ENCODE results near the gene RALGPS1. TPM values are rescaled to one million over a fixed set of nuclear protein-coding genes. Genes with fewer than 3 reads are reported as not detected.

The RALGPS1 gene
- total RNA-seq, 1 experiment from 2014 or later, result 28.5 TPM

DNA sequence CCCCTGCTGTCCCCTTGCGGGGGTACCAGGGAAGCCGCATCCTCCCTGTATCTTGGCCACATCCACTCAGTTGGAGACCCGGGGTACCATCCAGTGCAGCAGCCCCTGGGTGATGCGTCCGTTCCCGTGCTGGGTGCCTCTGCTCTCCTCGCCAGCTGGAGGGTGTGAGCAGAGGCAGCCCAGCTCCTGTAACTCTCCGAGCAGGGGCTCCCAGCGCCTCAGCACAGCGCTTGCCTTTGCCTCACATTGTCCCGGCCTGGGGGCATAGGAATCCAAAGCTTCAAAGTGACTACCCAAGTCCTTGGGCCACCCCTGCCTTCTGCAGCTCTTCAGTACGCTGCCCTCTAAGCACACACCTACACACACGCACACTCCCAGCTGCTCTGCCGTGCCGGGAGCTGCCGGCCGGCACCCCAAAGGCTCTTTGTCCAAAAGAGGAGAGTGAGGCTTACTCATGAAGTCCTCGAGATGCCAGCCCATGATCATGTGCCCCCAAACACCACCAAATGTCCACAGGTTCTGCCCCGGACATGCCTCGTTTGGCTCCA lies 207.1 kb downstream of the RALGPS1 start:
- no peaks in the 10 kb centered on the region; the same call in none of the 2 replicates for H3K27me3 Mint-ChIP-seq (ENCODE audit: low read depth)
- H3K9me3 Mint-ChIP-seq, result no peaks in the 10 kb centered on the region
- ATAC-seq, result no peak
- H3K4me3 Mint-ChIP-seq, result peak overlapping the region; percentile 77
- TF ChIP-seq, protein P1, sequence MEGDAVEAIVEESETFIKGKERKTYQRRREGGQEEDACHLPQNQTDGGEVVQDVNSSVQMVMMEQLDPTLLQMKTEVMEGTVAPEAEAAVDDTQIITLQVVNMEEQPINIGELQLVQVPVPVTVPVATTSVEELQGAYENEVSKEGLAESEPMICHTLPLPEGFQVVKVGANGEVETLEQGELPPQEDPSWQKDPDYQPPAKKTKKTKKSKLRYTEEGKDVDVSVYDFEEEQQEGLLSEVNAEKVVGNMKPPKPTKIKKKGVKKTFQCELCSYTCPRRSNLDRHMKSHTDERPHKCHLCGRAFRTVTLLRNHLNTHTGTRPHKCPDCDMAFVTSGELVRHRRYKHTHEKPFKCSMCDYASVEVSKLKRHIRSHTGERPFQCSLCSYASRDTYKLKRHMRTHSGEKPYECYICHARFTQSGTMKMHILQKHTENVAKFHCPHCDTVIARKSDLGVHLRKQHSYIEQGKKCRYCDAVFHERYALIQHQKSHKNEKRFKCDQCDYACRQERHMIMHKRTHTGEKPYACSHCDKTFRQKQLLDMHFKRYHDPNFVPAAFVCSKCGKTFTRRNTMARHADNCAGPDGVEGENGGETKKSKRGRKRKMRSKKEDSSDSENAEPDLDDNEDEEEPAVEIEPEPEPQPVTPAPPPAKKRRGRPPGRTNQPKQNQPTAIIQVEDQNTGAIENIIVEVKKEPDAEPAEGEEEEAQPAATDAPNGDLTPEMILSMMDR (IDR thresholded peaks at IDR 0.05), result no peak
- TF ChIP-seq, protein P2, sequence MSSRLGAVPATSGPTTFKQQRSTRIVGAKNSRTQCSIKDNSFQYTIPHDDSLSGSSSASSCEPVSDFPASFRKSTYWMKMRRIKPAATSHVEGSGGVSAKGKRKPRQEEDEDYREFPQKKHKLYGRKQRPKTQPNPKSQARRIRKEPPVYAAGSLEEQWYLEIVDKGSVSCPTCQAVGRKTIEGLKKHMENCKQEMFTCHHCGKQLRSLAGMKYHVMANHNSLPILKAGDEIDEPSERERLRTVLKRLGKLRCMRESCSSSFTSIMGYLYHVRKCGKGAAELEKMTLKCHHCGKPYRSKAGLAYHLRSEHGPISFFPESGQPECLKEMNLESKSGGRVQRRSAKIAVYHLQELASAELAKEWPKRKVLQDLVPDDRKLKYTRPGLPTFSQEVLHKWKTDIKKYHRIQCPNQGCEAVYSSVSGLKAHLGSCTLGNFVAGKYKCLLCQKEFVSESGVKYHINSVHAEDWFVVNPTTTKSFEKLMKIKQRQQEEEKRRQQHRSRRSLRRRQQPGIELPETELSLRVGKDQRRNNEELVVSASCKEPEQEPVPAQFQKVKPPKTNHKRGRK (CRISPR knock-in tag; IDR thresholded peaks at IDR 0.05; ENCODE audit: borderline replicate concordance), result no peak
- no peak for TF ChIP-seq JAZF1 (CRISPR knock-in tag; IDR thresholded peaks at IDR 0.05)
- TF ChIP-seq, protein P3, sequence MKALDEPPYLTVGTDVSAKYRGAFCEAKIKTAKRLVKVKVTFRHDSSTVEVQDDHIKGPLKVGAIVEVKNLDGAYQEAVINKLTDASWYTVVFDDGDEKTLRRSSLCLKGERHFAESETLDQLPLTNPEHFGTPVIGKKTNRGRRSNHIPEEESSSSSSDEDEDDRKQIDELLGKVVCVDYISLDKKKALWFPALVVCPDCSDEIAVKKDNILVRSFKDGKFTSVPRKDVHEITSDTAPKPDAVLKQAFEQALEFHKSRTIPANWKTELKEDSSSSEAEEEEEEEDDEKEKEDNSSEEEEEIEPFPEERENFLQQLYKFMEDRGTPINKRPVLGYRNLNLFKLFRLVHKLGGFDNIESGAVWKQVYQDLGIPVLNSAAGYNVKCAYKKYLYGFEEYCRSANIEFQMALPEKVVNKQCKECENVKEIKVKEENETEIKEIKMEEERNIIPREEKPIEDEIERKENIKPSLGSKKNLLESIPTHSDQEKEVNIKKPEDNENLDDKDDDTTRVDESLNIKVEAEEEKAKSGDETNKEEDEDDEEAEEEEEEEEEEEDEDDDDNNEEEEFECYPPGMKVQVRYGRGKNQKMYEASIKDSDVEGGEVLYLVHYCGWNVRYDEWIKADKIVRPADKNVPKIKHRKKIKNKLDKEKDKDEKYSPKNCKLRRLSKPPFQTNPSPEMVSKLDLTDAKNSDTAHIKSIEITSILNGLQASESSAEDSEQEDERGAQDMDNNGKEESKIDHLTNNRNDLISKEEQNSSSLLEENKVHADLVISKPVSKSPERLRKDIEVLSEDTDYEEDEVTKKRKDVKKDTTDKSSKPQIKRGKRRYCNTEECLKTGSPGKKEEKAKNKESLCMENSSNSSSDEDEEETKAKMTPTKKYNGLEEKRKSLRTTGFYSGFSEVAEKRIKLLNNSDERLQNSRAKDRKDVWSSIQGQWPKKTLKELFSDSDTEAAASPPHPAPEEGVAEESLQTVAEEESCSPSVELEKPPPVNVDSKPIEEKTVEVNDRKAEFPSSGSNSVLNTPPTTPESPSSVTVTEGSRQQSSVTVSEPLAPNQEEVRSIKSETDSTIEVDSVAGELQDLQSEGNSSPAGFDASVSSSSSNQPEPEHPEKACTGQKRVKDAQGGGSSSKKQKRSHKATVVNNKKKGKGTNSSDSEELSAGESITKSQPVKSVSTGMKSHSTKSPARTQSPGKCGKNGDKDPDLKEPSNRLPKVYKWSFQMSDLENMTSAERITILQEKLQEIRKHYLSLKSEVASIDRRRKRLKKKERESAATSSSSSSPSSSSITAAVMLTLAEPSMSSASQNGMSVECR (CRISPR knock-in tag; IDR thresholded peaks at IDR 0.05; ENCODE audit: borderline replicate concordance), result no peak
- TF ChIP-seq NFE2L1 (CRISPR knock-in tag; IDR thresholded peaks at IDR 0.05), result no peak
- TF ChIP-seq TCF7 (CRISPR knock-in tag; IDR thresholded peaks at IDR 0.05; ENCODE audit: low read depth), result no peak
- TF ChIP-seq, protein P4, sequence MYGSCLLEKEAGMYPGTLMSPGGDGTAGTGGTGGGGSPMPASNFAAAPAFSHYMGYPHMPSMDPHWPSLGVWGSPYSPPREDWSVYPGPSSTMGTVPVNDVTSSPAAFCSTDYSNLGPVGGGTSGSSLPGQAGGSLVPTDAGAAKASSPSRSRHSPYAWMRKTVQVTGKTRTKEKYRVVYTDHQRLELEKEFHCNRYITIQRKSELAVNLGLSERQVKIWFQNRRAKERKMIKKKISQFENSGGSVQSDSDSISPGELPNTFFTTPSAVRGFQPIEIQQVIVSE (CRISPR knock-in tag; IDR thresholded peaks at IDR 0.05; ENCODE audit: borderline replicate concordance), result no peak
- no peak for TF ChIP-seq NR3C1 (CRISPR knock-in tag; conservative IDR thresholded peaks at IDR 0.05; ENCODE audit: low read depth)
- no peak for TF ChIP-seq NFATC4 (CRISPR knock-in tag; IDR thresholded peaks at IDR 0.05)
- no peak for TF ChIP-seq SMAD4 (CRISPR knock-in tag; IDR thresholded peaks at IDR 0.05)
- no peak for TF ChIP-seq TP53 (CRISPR knock-in tag; IDR thresholded peaks at IDR 0.05)
- TF ChIP-seq, protein P5, sequence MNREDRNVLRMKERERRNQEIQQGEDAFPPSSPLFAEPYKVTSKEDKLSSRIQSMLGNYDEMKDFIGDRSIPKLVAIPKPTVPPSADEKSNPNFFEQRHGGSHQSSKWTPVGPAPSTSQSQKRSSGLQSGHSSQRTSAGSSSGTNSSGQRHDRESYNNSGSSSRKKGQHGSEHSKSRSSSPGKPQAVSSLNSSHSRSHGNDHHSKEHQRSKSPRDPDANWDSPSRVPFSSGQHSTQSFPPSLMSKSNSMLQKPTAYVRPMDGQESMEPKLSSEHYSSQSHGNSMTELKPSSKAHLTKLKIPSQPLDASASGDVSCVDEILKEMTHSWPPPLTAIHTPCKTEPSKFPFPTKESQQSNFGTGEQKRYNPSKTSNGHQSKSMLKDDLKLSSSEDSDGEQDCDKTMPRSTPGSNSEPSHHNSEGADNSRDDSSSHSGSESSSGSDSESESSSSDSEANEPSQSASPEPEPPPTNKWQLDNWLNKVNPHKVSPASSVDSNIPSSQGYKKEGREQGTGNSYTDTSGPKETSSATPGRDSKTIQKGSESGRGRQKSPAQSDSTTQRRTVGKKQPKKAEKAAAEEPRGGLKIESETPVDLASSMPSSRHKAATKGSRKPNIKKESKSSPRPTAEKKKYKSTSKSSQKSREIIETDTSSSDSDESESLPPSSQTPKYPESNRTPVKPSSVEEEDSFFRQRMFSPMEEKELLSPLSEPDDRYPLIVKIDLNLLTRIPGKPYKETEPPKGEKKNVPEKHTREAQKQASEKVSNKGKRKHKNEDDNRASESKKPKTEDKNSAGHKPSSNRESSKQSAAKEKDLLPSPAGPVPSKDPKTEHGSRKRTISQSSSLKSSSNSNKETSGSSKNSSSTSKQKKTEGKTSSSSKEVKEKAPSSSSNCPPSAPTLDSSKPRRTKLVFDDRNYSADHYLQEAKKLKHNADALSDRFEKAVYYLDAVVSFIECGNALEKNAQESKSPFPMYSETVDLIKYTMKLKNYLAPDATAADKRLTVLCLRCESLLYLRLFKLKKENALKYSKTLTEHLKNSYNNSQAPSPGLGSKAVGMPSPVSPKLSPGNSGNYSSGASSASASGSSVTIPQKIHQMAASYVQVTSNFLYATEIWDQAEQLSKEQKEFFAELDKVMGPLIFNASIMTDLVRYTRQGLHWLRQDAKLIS (CRISPR knock-in tag; IDR thresholded peaks at IDR 0.05; ENCODE audit: borderline replicate concordance), result no peak
- no peak for TF ChIP-seq JUN (CRISPR knock-in tag; IDR thresholded peaks at IDR 0.05)
- TF ChIP-seq, protein P6, sequence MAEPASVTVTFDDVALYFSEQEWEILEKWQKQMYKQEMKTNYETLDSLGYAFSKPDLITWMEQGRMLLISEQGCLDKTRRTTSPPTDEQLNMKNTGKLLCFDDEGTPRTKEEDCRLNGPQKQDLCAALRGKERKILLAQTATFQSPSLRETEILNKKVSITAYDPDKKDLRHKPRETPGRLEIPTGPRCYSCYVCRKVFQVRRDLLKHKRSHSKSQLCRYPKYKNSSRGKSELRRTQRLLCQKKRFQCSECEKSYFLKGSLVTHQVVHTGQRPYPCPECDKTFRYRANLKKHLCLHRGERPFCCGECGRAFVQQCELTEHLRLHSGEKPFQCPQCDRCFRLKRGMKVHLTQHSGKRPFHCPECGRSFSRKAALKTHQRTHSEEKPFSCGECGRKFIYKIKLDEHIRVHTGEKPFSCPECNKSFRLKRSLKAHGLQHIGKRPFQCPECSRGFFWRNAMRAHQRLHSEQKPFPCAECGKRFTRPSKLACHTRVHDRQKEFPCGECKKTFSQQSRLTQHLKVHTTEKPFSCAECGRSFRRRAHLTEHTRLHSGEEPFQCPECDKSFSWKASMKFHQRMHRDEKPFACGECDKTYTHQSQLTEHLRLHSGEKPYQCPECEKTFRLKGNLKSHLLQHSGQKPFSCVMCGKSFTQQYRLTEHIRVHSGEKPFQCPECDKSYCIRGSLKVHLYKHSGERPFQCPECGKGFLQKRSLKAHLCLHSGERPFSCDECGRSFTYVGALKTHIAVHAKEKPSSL (CRISPR knock-in tag; conservative IDR thresholded peaks at IDR 0.05), result no peak
- TF ChIP-seq, protein P7, sequence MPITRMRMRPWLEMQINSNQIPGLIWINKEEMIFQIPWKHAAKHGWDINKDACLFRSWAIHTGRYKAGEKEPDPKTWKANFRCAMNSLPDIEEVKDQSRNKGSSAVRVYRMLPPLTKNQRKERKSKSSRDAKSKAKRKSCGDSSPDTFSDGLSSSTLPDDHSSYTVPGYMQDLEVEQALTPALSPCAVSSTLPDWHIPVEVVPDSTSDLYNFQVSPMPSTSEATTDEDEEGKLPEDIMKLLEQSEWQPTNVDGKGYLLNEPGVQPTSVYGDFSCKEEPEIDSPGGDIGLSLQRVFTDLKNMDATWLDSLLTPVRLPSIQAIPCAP (CRISPR knock-in tag; IDR thresholded peaks at IDR 0.05), result no peak
- TF ChIP-seq, protein P8, sequence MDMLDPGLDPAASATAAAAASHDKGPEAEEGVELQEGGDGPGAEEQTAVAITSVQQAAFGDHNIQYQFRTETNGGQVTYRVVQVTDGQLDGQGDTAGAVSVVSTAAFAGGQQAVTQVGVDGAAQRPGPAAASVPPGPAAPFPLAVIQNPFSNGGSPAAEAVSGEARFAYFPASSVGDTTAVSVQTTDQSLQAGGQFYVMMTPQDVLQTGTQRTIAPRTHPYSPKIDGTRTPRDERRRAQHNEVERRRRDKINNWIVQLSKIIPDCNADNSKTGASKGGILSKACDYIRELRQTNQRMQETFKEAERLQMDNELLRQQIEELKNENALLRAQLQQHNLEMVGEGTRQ (CRISPR knock-in tag; IDR thresholded peaks at IDR 0.05), result no peak
- TF ChIP-seq ETV6 (CRISPR knock-in tag; IDR thresholded peaks at IDR 0.05), result no peak
- TF ChIP-seq, protein P9, sequence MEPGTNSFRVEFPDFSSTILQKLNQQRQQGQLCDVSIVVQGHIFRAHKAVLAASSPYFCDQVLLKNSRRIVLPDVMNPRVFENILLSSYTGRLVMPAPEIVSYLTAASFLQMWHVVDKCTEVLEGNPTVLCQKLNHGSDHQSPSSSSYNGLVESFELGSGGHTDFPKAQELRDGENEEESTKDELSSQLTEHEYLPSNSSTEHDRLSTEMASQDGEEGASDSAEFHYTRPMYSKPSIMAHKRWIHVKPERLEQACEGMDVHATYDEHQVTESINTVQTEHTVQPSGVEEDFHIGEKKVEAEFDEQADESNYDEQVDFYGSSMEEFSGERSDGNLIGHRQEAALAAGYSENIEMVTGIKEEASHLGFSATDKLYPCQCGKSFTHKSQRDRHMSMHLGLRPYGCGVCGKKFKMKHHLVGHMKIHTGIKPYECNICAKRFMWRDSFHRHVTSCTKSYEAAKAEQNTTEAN (CRISPR knock-in tag; IDR thresholded peaks at IDR 0.05), result no peak
- no peaks in the 10 kb centered on the region for H3K36me3 Mint-ChIP-seq
- H3K27ac Mint-ChIP-seq, result peak overlapping the region; percentile 46; the same call in 1 of the 2 replicates
- DNase-seq (ENCODE audit: low spot score), result no peak
- peaks cover 34% of the 10 kb centered on the region for H3K4me1 Mint-ChIP-seq
- ChIA-PET CTCF (interaction anchor here (0.9 to 2.4 kb wide), 8 partner anchors 10 to 181 kb away, joined by 3 to 15 read pairs (median 10); no protein-coding TSS in a partner anchor), POLR2A (interaction anchor here (1.1 kb wide), 1 partner anchor 10 kb away, joined by 8 read pairs; no protein-coding TSS in a partner anchor)
